ENCODE results near the gene TTBK2. TPM values are rescaled to one million over a fixed set of nuclear protein-coding genes. Genes with fewer than 3 reads are reported as not detected.

The TTBK2 gene
- total and polyA plus RNA-seq, 10 of the 15 experiments (the other 5 are each of a cell fraction or from before 2014, with no cell fraction given) = 0.66 to 9.1 (median 3.7) TPM

DNA sequence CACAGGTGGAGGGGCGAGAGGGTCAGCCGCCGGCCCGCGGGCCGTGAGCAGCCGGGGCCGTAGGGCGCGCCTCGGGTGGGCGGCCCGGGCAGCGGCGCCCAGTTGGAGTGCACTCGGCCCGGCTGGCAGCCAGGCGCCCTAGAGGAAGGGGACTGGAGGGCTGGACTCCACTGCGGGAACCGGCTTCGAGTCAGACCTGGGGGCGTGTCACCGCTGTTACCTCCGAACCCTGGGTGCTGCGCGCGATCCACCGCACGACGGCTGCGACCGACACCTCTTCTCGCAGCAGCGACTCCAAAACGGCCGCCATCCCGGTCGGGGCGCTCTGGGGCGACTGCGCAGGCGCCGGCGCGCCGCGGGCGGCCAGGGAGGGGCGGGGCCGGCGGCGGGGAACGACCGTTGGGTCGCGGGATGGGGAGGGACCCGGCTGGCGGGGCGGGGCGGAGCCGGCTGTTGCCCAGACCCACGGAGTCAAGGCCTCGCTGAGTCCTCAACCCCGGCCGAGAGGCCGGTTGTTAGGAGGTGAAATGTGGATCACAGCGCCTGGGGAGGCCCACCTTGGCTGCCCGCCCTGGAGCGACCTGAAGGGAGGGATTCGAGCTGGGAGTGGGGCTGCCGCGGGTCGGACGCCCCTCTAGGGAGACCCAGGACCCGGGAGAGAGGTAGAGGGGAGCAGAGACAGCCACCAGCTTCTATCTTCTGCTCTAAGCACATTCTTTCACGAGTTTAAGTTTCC is 183.6 kb downstream of the TTBK2 start, which contains the start of gene CDAN1 (continued):
- TF ChIP-seq, protein P1, sequence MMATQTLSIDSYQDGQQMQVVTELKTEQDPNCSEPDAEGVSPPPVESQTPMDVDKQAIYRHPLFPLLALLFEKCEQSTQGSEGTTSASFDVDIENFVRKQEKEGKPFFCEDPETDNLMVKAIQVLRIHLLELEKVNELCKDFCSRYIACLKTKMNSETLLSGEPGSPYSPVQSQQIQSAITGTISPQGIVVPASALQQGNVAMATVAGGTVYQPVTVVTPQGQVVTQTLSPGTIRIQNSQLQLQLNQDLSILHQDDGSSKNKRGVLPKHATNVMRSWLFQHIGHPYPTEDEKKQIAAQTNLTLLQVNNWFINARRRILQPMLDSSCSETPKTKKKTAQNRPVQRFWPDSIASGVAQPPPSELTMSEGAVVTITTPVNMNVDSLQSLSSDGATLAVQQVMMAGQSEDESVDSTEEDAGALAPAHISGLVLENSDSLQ (IDR thresholded peaks at IDR 0.05) = no peak
- no peak for TF ChIP-seq ATF7 (IDR thresholded peaks at IDR 0.05; ENCODE audit: low read depth)
- TF ChIP-seq NFIC (IDR thresholded peaks at IDR 0.05; ENCODE audit: low read depth, low read length) = no peak
- TF ChIP-seq, protein P2, sequence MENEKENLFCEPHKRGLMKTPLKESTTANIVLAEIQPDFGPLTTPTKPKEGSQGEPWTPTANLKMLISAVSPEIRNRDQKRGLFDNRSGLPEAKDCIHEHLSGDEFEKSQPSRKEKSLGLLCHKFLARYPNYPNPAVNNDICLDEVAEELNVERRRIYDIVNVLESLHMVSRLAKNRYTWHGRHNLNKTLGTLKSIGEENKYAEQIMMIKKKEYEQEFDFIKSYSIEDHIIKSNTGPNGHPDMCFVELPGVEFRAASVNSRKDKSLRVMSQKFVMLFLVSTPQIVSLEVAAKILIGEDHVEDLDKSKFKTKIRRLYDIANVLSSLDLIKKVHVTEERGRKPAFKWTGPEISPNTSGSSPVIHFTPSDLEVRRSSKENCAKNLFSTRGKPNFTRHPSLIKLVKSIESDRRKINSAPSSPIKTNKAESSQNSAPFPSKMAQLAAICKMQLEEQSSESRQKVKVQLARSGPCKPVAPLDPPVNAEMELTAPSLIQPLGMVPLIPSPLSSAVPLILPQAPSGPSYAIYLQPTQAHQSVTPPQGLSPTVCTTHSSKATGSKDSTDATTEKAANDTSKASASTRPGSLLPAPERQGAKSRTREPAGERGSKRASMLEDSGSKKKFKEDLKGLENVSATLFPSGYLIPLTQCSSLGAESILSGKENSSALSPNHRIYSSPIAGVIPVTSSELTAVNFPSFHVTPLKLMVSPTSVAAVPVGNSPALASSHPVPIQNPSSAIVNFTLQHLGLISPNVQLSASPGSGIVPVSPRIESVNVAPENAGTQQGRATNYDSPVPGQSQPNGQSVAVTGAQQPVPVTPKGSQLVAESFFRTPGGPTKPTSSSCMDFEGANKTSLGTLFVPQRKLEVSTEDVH (IDR thresholded peaks at IDR 0.05; ENCODE audit: low read depth, partially characterized antibody) = no peak
- no peak for TF ChIP-seq IRF4 (IDR thresholded peaks at IDR 0.05; ENCODE audit: low read depth, low read length)
- no peak for TF ChIP-seq ZNF217 (IDR thresholded peaks at IDR 0.05)
- TF ChIP-seq, protein P3, sequence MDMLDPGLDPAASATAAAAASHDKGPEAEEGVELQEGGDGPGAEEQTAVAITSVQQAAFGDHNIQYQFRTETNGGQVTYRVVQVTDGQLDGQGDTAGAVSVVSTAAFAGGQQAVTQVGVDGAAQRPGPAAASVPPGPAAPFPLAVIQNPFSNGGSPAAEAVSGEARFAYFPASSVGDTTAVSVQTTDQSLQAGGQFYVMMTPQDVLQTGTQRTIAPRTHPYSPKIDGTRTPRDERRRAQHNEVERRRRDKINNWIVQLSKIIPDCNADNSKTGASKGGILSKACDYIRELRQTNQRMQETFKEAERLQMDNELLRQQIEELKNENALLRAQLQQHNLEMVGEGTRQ (IDR thresholded peaks at IDR 0.05; ENCODE audit: borderline replicate concordance, low read depth, low read length) = no peak
- no peak for TF ChIP-seq RBBP5 (conservative IDR thresholded peaks at IDR 0.05)
- no peak for TF ChIP-seq POLR2AphosphoS2 (IDR thresholded peaks at IDR 0.05; ENCODE audit: low read depth, low read length)
- TF ChIP-seq ZNF274 (IDR thresholded peaks at IDR 0.05; ENCODE audit: insufficient read depth, insufficient read length) = no peak
- TF ChIP-seq SMARCA5 (IDR thresholded peaks at IDR 0.05) = peak; percentile 65; the same call in 1 of the 2 replicates
- no peak for TF ChIP-seq NBN (IDR thresholded peaks at IDR 0.05)
- TF ChIP-seq, protein P4, sequence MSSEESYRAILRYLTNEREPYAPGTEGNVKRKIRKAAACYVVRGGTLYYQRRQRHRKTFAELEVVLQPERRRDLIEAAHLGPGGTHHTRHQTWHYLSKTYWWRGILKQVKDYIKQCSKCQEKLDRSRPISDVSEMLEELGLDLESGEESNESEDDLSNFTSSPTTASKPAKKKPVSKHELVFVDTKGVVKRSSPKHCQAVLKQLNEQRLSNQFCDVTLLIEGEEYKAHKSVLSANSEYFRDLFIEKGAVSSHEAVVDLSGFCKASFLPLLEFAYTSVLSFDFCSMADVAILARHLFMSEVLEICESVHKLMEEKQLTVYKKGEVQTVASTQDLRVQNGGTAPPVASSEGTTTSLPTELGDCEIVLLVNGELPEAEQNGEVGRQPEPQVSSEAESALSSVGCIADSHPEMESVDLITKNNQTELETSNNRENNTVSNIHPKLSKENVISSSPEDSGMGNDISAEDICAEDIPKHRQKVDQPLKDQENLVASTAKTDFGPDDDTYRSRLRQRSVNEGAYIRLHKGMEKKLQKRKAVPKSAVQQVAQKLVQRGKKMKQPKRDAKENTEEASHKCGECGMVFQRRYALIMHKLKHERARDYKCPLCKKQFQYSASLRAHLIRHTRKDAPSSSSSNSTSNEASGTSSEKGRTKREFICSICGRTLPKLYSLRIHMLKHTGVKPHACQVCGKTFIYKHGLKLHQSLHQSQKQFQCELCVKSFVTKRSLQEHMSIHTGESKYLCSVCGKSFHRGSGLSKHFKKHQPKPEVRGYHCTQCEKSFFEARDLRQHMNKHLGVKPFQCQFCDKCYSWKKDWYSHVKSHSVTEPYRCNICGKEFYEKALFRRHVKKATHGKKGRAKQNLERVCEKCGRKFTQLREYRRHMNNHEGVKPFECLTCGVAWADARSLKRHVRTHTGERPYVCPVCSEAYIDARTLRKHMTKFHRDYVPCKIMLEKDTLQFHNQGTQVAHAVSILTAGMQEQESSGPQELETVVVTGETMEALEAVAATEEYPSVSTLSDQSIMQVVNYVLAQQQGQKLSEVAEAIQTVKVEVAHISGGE (CRISPR knock-in tag; IDR thresholded peaks at IDR 0.05) = no peak
- TF ChIP-seq, protein P5, sequence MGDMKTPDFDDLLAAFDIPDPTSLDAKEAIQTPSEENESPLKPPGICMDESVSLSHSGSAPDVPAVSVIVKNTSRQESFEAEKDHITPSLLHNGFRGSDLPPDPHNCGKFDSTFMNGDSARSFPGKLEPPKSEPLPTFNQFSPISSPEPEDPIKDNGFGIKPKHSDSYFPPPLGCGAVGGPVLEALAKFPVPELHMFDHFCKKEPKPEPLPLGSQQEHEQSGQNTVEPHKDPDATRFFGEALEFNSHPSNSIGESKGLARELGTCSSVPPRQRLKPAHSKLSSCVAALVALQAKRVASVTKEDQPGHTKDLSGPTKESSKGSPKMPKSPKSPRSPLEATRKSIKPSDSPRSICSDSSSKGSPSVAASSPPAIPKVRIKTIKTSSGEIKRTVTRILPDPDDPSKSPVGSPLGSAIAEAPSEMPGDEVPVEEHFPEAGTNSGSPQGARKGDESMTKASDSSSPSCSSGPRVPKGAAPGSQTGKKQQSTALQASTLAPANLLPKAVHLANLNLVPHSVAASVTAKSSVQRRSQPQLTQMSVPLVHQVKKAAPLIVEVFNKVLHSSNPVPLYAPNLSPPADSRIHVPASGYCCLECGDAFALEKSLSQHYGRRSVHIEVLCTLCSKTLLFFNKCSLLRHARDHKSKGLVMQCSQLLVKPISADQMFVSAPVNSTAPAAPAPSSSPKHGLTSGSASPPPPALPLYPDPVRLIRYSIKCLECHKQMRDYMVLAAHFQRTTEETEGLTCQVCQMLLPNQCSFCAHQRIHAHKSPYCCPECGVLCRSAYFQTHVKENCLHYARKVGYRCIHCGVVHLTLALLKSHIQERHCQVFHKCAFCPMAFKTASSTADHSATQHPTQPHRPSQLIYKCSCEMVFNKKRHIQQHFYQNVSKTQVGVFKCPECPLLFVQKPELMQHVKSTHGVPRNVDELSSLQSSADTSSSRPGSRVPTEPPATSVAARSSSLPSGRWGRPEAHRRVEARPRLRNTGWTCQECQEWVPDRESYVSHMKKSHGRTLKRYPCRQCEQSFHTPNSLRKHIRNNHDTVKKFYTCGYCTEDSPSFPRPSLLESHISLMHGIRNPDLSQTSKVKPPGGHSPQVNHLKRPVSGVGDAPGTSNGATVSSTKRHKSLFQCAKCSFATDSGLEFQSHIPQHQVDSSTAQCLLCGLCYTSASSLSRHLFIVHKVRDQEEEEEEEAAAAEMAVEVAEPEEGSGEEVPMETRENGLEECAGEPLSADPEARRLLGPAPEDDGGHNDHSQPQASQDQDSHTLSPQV (IDR thresholded peaks at IDR 0.05) = no peak
- TF ChIP-seq KAT2A (conservative IDR thresholded peaks at IDR 0.05; ENCODE audit: control insufficient read depth, low read depth, low read length) = no peak
- TF ChIP-seq SMC3 (IDR thresholded peaks at IDR 0.05; ENCODE audit: borderline replicate concordance, low read length) = no peak
- TF ChIP-seq POLR2AphosphoS5 (IDR thresholded peaks at IDR 0.05; ENCODE audit: low read length) = 0 out of 2 replicates have a peak, but pooled peaks have one; percentile 23
- TF ChIP-seq PAX5 (IDR thresholded peaks at IDR 0.05; ENCODE audit: borderline replicate concordance, low read depth, low read length) = no peak
